ENCODE measurements around the gene HJV. TPM values are rescaled to one million over a fixed set of nuclear protein-coding genes. Genes with fewer than 3 reads are reported as not detected.

The HJV gene
- total and polyA plus RNA-seq, 2 of the 13 experiments (the other 11 are each of a cell fraction or from before 2014, with no cell fraction given) = 0.18 TPM; not detected in 1

DNA sequence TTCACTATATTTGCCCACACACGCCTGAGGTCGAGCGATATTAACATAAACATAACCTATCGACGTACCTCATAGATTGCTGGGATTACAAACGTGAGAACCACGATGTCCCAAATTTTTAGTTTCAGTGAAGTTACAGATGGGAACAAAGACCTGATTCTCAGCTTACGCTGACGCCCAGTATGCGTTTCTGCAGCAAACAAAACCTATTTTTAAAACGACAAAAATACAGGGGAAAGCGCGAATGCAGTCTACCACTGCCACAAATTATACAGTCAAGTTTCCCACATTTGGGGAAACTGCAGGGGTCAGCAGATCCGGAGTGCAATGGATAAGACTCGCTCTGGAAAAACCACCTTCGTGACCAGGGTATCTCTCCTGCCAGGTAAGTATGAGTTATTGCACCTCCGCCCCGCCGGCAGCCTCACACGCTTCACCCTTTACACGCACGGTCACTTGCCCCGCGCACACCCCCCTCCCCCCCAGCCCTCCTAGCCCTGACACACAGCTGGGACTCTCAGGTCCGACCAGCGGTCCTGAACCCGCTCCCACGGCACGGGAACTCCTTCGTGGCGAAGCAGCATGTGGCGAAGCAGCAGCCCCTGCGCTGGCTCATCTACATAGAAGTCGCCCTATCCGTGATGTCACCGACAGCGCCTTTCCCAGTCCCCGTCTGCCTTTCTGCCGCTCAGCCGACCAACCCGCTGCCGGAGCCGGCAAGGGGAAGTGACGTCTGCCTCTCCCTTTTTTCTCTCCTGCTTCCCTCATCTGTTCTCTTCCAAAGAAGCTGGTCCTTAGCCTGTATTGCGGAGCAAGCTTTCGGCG is 30.5 kb upstream of the HJV start (continued):
- TF ChIP-seq, protein P1, sequence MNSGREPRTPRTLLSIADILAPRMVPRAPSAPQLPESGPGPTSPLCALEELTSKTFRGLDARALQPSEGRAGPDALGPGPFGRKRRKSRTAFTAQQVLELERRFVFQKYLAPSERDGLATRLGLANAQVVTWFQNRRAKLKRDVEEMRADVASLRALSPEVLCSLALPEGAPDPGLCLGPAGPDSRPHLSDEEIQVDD (CRISPR knock-in tag; IDR thresholded peaks at IDR 0.05; ENCODE audit: borderline replicate concordance) = peak; percentile 34; the same call in 1 of the 2 replicates
- TF ChIP-seq TBL1XR1 (IDR thresholded peaks at IDR 0.05; ENCODE audit: borderline replicate concordance, low read length, partially characterized antibody) = peak; percentile 58
- peak; percentile 64; the same call in 1 of the 2 replicates for TF ChIP-seq SALL2 (CRISPR knock-in tag; IDR thresholded peaks at IDR 0.05)
- TF ChIP-seq GPN1 (CRISPR knock-in tag; IDR thresholded peaks at IDR 0.05; ENCODE audit: borderline replicate concordance) = peak; percentile 20; the same call in 1 of the 2 replicates
- peak; percentile 83 for TF ChIP-seq ZSCAN21 (CRISPR knock-in tag; IDR thresholded peaks at IDR 0.05; ENCODE audit: borderline replicate concordance)
- TF ChIP-seq, protein P2, sequence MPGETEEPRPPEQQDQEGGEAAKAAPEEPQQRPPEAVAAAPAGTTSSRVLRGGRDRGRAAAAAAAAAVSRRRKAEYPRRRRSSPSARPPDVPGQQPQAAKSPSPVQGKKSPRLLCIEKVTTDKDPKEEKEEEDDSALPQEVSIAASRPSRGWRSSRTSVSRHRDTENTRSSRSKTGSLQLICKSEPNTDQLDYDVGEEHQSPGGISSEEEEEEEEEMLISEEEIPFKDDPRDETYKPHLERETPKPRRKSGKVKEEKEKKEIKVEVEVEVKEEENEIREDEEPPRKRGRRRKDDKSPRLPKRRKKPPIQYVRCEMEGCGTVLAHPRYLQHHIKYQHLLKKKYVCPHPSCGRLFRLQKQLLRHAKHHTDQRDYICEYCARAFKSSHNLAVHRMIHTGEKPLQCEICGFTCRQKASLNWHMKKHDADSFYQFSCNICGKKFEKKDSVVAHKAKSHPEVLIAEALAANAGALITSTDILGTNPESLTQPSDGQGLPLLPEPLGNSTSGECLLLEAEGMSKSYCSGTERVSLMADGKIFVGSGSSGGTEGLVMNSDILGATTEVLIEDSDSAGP (CRISPR knock-in tag; IDR thresholded peaks at IDR 0.05; ENCODE audit: borderline replicate concordance) = peak; percentile 74
- TF ChIP-seq, protein P3, sequence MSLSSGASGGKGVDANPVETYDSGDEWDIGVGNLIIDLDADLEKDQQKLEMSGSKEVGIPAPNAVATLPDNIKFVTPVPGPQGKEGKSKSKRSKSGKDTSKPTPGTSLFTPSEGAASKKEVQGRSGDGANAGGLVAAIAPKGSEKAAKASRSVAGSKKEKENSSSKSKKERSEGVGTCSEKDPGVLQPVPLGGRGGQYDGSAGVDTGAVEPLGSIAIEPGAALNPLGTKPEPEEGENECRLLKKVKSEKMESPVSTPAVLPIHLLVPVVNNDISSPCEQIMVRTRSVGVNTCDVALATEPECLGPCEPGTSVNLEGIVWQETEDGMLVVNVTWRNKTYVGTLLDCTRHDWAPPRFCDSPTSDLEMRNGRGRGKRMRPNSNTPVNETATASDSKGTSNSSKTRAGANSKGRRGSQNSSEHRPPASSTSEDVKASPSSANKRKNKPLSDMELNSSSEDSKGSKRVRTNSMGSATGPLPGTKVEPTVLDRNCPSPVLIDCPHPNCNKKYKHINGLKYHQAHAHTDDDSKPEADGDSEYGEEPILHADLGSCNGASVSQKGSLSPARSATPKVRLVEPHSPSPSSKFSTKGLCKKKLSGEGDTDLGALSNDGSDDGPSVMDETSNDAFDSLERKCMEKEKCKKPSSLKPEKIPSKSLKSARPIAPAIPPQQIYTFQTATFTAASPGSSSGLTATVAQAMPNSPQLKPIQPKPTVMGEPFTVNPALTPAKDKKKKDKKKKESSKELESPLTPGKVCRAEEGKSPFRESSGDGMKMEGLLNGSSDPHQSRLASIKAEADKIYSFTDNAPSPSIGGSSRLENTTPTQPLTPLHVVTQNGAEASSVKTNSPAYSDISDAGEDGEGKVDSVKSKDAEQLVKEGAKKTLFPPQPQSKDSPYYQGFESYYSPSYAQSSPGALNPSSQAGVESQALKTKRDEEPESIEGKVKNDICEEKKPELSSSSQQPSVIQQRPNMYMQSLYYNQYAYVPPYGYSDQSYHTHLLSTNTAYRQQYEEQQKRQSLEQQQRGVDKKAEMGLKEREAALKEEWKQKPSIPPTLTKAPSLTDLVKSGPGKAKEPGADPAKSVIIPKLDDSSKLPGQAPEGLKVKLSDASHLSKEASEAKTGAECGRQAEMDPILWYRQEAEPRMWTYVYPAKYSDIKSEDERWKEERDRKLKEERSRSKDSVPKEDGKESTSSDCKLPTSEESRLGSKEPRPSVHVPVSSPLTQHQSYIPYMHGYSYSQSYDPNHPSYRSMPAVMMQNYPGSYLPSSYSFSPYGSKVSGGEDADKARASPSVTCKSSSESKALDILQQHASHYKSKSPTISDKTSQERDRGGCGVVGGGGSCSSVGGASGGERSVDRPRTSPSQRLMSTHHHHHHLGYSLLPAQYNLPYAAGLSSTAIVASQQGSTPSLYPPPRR (CRISPR knock-in tag; IDR thresholded peaks at IDR 0.05; ENCODE audit: borderline replicate concordance) = peak; percentile 81
- TF ChIP-seq PRMT3 (CRISPR knock-in tag; IDR thresholded peaks at IDR 0.05; ENCODE audit: borderline replicate concordance, low read depth) = 0 out of 2 replicates have a peak, but pooled peaks have one; percentile 55
- peak; percentile 64; the same call in 1 of the 2 replicates for TF ChIP-seq FOXJ3 (CRISPR knock-in tag; IDR thresholded peaks at IDR 0.05; ENCODE audit: borderline replicate concordance)
- 0 out of 2 replicates have a peak, but pooled peaks have one; percentile 60 for TF ChIP-seq ZNF572 (CRISPR knock-in tag; IDR thresholded peaks at IDR 0.05)
- peak; percentile 94; the same call in 1 of the 2 replicates for TF ChIP-seq ZNF672 (CRISPR knock-in tag; IDR thresholded peaks at IDR 0.05)
- TF ChIP-seq, protein P4, sequence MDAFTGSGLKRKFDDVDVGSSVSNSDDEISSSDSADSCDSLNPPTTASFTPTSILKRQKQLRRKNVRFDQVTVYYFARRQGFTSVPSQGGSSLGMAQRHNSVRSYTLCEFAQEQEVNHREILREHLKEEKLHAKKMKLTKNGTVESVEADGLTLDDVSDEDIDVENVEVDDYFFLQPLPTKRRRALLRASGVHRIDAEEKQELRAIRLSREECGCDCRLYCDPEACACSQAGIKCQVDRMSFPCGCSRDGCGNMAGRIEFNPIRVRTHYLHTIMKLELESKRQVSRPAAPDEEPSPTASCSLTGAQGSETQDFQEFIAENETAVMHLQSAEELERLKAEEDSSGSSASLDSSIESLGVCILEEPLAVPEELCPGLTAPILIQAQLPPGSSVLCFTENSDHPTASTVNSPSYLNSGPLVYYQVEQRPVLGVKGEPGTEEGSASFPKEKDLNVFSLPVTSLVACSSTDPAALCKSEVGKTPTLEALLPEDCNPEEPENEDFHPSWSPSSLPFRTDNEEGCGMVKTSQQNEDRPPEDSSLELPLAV (CRISPR knock-in tag; conservative IDR thresholded peaks at IDR 0.05; ENCODE audit: low read depth) = peak; percentile 97
- TF ChIP-seq ZNF615 (CRISPR knock-in tag; IDR thresholded peaks at IDR 0.05; ENCODE audit: borderline replicate concordance) = peak; percentile 94; the same call in 1 of the 2 replicates
- TF ChIP-seq, protein P5, sequence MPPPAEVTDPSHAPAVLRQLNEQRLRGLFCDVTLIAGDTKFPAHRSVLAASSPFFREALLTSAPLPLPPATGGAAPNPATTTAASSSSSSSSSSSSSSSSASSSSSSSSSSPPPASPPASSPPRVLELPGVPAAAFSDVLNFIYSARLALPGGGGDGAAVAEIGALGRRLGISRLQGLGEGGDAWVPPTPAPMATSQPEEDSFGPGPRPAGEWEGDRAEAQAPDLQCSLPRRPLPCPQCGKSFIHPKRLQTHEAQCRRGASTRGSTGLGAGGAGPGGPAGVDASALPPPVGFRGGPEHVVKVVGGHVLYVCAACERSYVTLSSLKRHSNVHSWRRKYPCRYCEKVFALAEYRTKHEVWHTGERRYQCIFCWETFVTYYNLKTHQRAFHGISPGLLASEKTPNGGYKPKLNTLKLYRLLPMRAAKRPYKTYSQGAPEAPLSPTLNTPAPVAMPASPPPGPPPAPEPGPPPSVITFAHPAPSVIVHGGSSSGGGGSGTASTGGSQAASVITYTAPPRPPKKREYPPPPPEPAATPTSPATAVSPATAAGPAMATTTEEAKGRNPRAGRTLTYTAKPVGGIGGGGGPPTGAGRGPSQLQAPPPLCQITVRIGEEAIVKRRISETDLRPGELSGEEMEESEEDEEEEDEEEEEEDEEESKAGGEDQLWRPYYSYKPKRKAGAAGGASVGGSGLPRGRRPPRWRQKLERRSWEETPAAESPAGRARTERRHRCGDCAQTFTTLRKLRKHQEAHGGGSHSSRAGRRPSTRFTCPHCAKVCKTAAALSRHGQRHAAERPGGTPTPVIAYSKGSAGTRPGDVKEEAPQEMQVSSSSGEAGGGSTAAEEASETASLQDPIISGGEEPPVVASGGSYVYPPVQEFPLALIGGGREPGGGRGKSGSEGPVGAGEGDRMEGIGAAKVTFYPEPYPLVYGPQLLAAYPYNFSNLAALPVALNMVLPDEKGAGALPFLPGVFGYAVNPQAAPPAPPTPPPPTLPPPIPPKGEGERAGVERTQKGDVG (CRISPR knock-in tag; IDR thresholded peaks at IDR 0.05; ENCODE audit: borderline replicate concordance) = 0 out of 2 replicates have a peak, but pooled peaks have one; percentile 37
